Transverse colon (tissue), 4 donors: Measurements from ENCODE around the gene FBXL5. TPM values are rescaled to one million over a fixed set of nuclear protein-coding genes. Genes with fewer than 3 reads are reported as not detected.
A peak's percentile ranks its signal among the peaks of the same experiment; 100 is the strongest.

ENCODE experiments used
- DNase-seq: peaks from one replicate; pipeline ENCODE4 v3.0.0-alpha.2; 2019
- H3K27ac ChIP-seq, 4 donors: fragments of 200-600 bp; sonication (generic); 2 replicates each; pipeline ENCODE4 v1.5.1; 2016 to 2018; ENCODE audit warnings: inconsistent platforms in 4 of 4
- H3K27me3 ChIP-seq: fragments of 200-600 bp; sonication (generic); 2 replicates; pipeline ENCODE4 v1.5.1; 2017; ENCODE audit warnings: inconsistent platforms
- H3K36me3 ChIP-seq, 4 donors: fragments of 200-600 bp; sonication (generic); 2 replicates each; pipeline ENCODE4 v1.5.1; 2017 to 2019; ENCODE audit warnings: inconsistent platforms in 4 of 4
- H3K4me1 ChIP-seq, 4 donors: fragments of 200-600 bp; sonication (generic); 2 replicates each; pipeline ENCODE4 v1.5.1; 2017 to 2020; ENCODE audit warnings: inconsistent platforms in 4 of 4
- H3K4me3 ChIP-seq, 4 donors: fragments of 200-600 bp; sonication (generic); 1 replicate in 1 of 4; 2 replicates in 3 of 4; pipeline versions ENCODE4 v1.5.1 to v1.6.1; 2017 to 2019; ENCODE audit warnings: inconsistent platforms in 4 of 4
- H3K9me3 ChIP-seq, 2 donors: fragments of 200-600 bp; sonication (generic); 2 replicates each; pipeline ENCODE4 v1.5.1; 2017 to 2019; ENCODE audit warnings: inconsistent platforms in 2 of 2
- CTCF ChIP-seq, 5 experiments: fragments of 200-600 bp in 3 of 5; fragments of 450-650 bp in 2 of 5; sonication (generic) in 3 of 5; IDR thresholded peaks; 1 replicate in 2 of 5; 2 replicates in 3 of 5; pipeline ENCODE4 v1.5.1; 2016 to 2017; ENCODE audit warnings: antibody characterized with exemption in 5 of 5, inconsistent platforms in 3 of 5, mild to moderate bottlenecking in 2 of 5, moderate library complexity in 1 of 5
- EP300 ChIP-seq: sonication (generic); formaldehyde crosslinking; IDR thresholded peaks from one replicate; pipeline ENCODE4 v1.6.1; 2017; ENCODE audit warnings: antibody characterized with exemption, low read depth
- POLR2A ChIP-seq: fragments of 450-650 bp; IDR thresholded peaks from one replicate; pipeline ENCODE4 v1.6.1; 2016; ENCODE audit warnings: antibody characterized with exemption, mild to moderate bottlenecking, moderate library complexity
- POLR2AphosphoS5 ChIP-seq, 3 donors: sonication (generic); formaldehyde crosslinking; IDR thresholded peaks; one replicate each; pipeline ENCODE4 v1.6.1; 2016; ENCODE audit warnings: antibody characterized with exemption in 3 of 3
- WGBS, 2 donors: methylation state at CpG; one replicate each; pipeline ENCODE4 v1.1.5; 2018; ENCODE audit warnings: low coverage in 1 of 2; 5-methylcytosine and 5-hydroxymethylcytosine counted together
- in situ Hi-C, 4 donors: fragments of 200-750 bp; cut with MboI; loops; one replicate each; pipeline versions ENCODE4 v1.15.0 to v1.15.1; 2017; ENCODE audit warnings: low sequenced_read_pairs in 3 of 4, low pct_ligation_motif_present in 1 of 4, low pct_unique_long_range_greater_than_20kb in 1 of 4
- intact Hi-C: fragments of 100-400 bp; cut with DNase I; formaldehyde crosslinking; loops from one replicate; pipeline ENCODE4 v1.15.1; 2023; ENCODE audit warnings: low total_unique reads
- total RNA-seq, 4 donors: library from RNA; depleted of rRNA; stranded (reverse); fragments of >200 nt; gene quantifications; one replicate each; pipeline ENCODE4 v1.1.0, GENCODE V29; 2016

The FBXL5 gene
- total RNA-seq, 4 donors from 2014 or later = 31.8 to 141 (median 77.5) TPM

GRCh38 chr4:15653864-15654592, 1.1 kb downstream of the FBXL5 start:
- 2 to 4% methylated on average over 3 to 7 of the region's 7 CpGs for WGBS, 2 donors
- no peak for DNase-seq
- intact Hi-C loops (loop anchor here (5.0 kb wide), 1 partner anchor 177 kb away; no protein-coding TSS in a partner anchor), in situ Hi-C loops (no loop called here)
- no peak for TF ChIP-seq POLR2A
- TF ChIP-seq CTCF (IDR thresholded peaks at IDR 0.05) = no peak
- TF ChIP-seq POLR2AphosphoS5 (IDR thresholded peaks at IDR 0.05) = no peak
- no peak for TF ChIP-seq EP300
- Histone ChIP-seq H3K36me3 (no peaks in the 10 kb centered on the region), H3K27ac (peak overlapping the region; percentile 97 to 100 (median 98)), H3K4me1 (peaks cover 17 to 55% (median 44%) of the 10 kb centered on the region in 4 donors), H3K9me3 (no peaks in the 10 kb centered on the region), H3K27me3 (no peaks in the 10 kb centered on the region), H3K4me3 (peak overlapping the region; percentile 57 to 94 (median 82))

- no peak for DNase-seq
- Histone ChIP-seq H3K4me1 (peaks cover 17 to 60% (median 44%) of the 10 kb centered on the region in 4 donors), H3K27ac (peak overlapping the region; percentile 97 to 100 (median 98)), H3K27me3 (no peaks in the 10 kb centered on the region), H3K9me3 (no peaks in the 10 kb centered on the region), H3K36me3 (no peaks in the 10 kb centered on the region), H3K4me3 (peak overlapping the region; percentile 57 to 94 (median 82))
- 12 to 16% methylated on average over 4 of the region's 4 CpGs for WGBS, 2 donors
- no peak for TF ChIP-seq POLR2A
- TF ChIP-seq POLR2AphosphoS5 (IDR thresholded peaks at IDR 0.05) = no peak
- TF ChIP-seq CTCF (IDR thresholded peaks at IDR 0.05) = no peak
- TF ChIP-seq EP300 = no peak
- intact Hi-C loops (loop anchor here (5.0 kb wide), 1 partner anchor 176 kb away; no protein-coding TSS in a partner anchor), in situ Hi-C loops (no loop called here)
Observed at GRCh38 chr4:15653420-15653819, 1.7 kb downstream of the FBXL5 start.

- in situ Hi-C loops (no loop called here), intact Hi-C loops (loop anchor here (5.0 kb wide), 1 partner anchor 176 kb away; no protein-coding TSS in a partner anchor)
- H3K27me3 ChIP-seq = no peaks in the 10 kb centered on the region
- DNase-seq = no peak
- H3K4me3 ChIP-seq = peak overlapping the region in 2 of 4 donors; percentile 84 to 94
- H3K36me3 ChIP-seq = no peaks in the 10 kb centered on the region
- peaks cover 17 to 66% (median 45%) of the 10 kb centered on the region in 4 donors for H3K4me1 ChIP-seq
- H3K27ac ChIP-seq = peak overlapping the region; percentile 97 to 100 (median 98)
- TF ChIP-seq POLR2A (no peak), POLR2AphosphoS5 (IDR thresholded peaks at IDR 0.05) (no peak), CTCF (IDR thresholded peaks at IDR 0.05) (no peak), EP300 (no peak)
- WGBS, 2 donors = 35 to 52% methylated on average over 4 of the region's 4 CpGs
- no peaks in the 10 kb centered on the region for H3K9me3 ChIP-seq
Observed at GRCh38 chr4:15652841-15653240, 2.3 kb downstream of the FBXL5 start.

GRCh38 chr4:15652191-15652590, 3.0 kb downstream of the FBXL5 start:
- peaks cover 17 to 70% (median 47%) of the 10 kb centered on the region in 4 donors for H3K4me1 ChIP-seq
- no peaks in the 10 kb centered on the region for H3K9me3 ChIP-seq
- intact Hi-C loops (loop anchor here (5.0 kb wide), 1 partner anchor 175 kb away; no protein-coding TSS in a partner anchor), in situ Hi-C loops (no loop called here)
- WGBS, 2 donors = 59 to 74% methylated on average over 1 of the region's 1 CpG
- peak overlapping the region; percentile 97 to 100 (median 98) for H3K27ac ChIP-seq
- H3K27me3 ChIP-seq = no peaks in the 10 kb centered on the region
- DNase-seq = no peak
- H3K36me3 ChIP-seq = no peaks in the 10 kb centered on the region
- TF ChIP-seq POLR2AphosphoS5 (IDR thresholded peaks at IDR 0.05) (no peak), EP300 (no peak), POLR2A (no peak), CTCF (IDR thresholded peaks at IDR 0.05) (no peak)
- H3K4me3 ChIP-seq = no peak overlapping the region
